ENCODE data around the gene FANCI. TPM values are rescaled to one million over a fixed set of nuclear protein-coding genes. Genes with fewer than 3 reads are reported as not detected.

FANCI gene
- total and polyA plus RNA-seq, 2 of the 4 experiments (the other 2 are of a cell fraction) = 13.2 to 34.2 TPM

DNA sequence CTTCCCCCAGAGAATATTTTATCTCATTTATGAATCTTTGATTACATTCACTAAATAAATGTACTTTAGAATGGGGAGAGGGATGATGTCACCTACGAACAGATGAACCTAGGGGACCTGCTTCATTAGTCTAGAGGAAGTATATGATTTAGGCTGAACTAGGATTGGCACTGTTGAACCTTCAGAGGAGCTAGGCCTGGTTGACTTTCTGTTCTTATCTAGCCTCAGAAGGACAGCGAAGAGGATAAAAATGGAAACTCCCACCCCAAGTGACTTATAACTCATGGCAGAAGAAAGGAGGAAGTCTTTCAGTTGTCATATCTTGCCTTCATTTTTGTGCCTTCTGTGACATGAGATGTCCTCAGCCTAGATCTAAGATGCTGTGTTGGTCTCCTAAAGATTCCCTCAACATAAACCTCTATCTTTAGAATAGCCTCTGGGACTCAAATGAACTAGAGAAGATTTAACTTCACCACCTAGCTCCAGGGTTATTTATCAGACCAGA is 48.2 kb downstream of the FANCI start:
- in situ Hi-C loops (cut with MboI; ENCODE audit: low sequenced_read_pairs) = no loop called here
- no peak overlapping the region for H3K23ac ChIP-seq (ENCODE audit: low read depth, low read length)
- no TSS peak for BruUV-seq (replicated peaks)
- WGBS, 2 experiments (ENCODE audit: extremely low coverage in 2 of 2, insufficient read length in 1 of 2) = no CpG with 5 or more reads among the region's 2 CpGs
- ATAC-seq (ENCODE audit: low read depth) = no peak
- no peaks in the 10 kb centered on the region for H3K9me3 ChIP-seq (ENCODE audit: control insufficient read depth, insufficient read depth, low read length)
- dilution Hi-C loops (cut with HindIII; ENCODE audit: low sequenced_read_pairs, unreplicated experiment) = no loop called here
- H3K4me1 ChIP-seq (ENCODE audit: control insufficient read depth, insufficient read depth, low read length) = no peaks in the 10 kb centered on the region
- H3K36me3 ChIP-seq (ENCODE audit: control insufficient read depth, insufficient read depth, low read length) = peaks cover 4% of the 10 kb centered on the region
- no peaks in the 10 kb centered on the region for H4K20me1 ChIP-seq (ENCODE audit: insufficient read depth, low read length)
- H3K27ac ChIP-seq (ENCODE audit: insufficient read depth, low read length) = no peak overlapping the region
- DNase-seq = no peak
- no peak overlapping the region for H4K8ac ChIP-seq (ENCODE audit: low read depth in 2 of 2, low read length in 2 of 2)
- H2AFZ ChIP-seq (replicated peaks; ENCODE audit: low read length, poor library complexity) = no peak overlapping the region
- H2BK15ac ChIP-seq (ENCODE audit: low read depth, low read length) = no peak overlapping the region
- H3K18ac ChIP-seq (ENCODE audit: low read depth, low read length) = no peak overlapping the region
- H2AK5ac ChIP-seq (ENCODE audit: low read depth, low read length) = no peak overlapping the region
- H2BK20ac ChIP-seq (ENCODE audit: low read depth, low read length) = no peak overlapping the region
- no peak overlapping the region for H3K4ac ChIP-seq (ENCODE audit: low read depth, low read length)
- TF ChIP-seq ELK1 (IDR thresholded peaks at IDR 0.05; ENCODE audit: borderline replicate concordance, low read depth, low read length) = no peak
- no peak for TF ChIP-seq MXI1 (IDR thresholded peaks at IDR 0.05; ENCODE audit: borderline replicate concordance, low read depth, low read length)
- no peak for TF ChIP-seq RCOR1 (IDR thresholded peaks at IDR 0.05; ENCODE audit: insufficient replicate concordance, low read length)
- no peak for TF ChIP-seq SMC3 (IDR thresholded peaks at IDR 0.05; ENCODE audit: low read depth, low read length)
- TF ChIP-seq FOS (IDR thresholded peaks at IDR 0.05; ENCODE audit: low read depth, low read length) = no peak
- no peak for TF ChIP-seq CHD1 (IDR thresholded peaks at IDR 0.05; ENCODE audit: low read depth, low read length)
- TF ChIP-seq RFX5 (IDR thresholded peaks at IDR 0.05; ENCODE audit: low read depth, low read length) = no peak
- no peak overlapping the region for H3K56ac ChIP-seq (ENCODE audit: extremely low read depth, insufficient read depth, low read length)
- POLR2A ChIA-PET (ENCODE audit: unreplicated experiment) = no interaction called here
- H4K5ac ChIP-seq (ENCODE audit: low read depth, low read length) = no peak overlapping the region
- H3K9me1 ChIP-seq (ENCODE audit: insufficient read depth, low read length) = no peaks in the 10 kb centered on the region
- no peaks in the 10 kb centered on the region for H3K27me3 ChIP-seq (ENCODE audit: control insufficient read depth, insufficient read depth, low read length)
- no peak overlapping the region for H4K91ac ChIP-seq (ENCODE audit: insufficient read depth, low read depth, low read length)
- no peaks in the 10 kb centered on the region for H3K79me1 ChIP-seq (ENCODE audit: low read depth in 1 of 2, low read length in 2 of 2)
- H3K4me2 ChIP-seq (ENCODE audit: low read depth, low read length) = no peak overlapping the region
- no peak overlapping the region for H3K14ac ChIP-seq (replicated peaks; ENCODE audit: low read depth, low read length)
- intact Hi-C loops (cut with micrococcal nuclease) = no loop called here
- H2BK5ac ChIP-seq (ENCODE audit: low read depth, low read length, poor library complexity, severe bottlenecking) = no peak overlapping the region
- no peak overlapping the region for H2AK9ac ChIP-seq (replicated peaks; ENCODE audit: low read depth, low read length, poor library complexity)
- CTCF ChIA-PET = interaction anchor here (1.0 kb wide), 1 partner anchor 8 kb away, joined by 3 read pairs; no protein-coding TSS in a partner anchor
- H3K9ac ChIP-seq (ENCODE audit: low read depth, low read length) = no peak overlapping the region
- no peak overlapping the region for H2BK120ac ChIP-seq (ENCODE audit: low read depth, low read length)
- H3K4me3 ChIP-seq (ENCODE audit: insufficient read depth, low read depth, low read length) = no peak overlapping the region
